Measurements from ENCODE around the gene PADI3. TPM values are rescaled to one million over a fixed set of nuclear protein-coding genes. Genes with fewer than 3 reads are reported as not detected.

Gene PADI3
- total and polyA plus RNA-seq, 2 donors (not counting 3 experiments of a cell fraction or from before 2014, with no cell fraction given): not detected

DNA sequence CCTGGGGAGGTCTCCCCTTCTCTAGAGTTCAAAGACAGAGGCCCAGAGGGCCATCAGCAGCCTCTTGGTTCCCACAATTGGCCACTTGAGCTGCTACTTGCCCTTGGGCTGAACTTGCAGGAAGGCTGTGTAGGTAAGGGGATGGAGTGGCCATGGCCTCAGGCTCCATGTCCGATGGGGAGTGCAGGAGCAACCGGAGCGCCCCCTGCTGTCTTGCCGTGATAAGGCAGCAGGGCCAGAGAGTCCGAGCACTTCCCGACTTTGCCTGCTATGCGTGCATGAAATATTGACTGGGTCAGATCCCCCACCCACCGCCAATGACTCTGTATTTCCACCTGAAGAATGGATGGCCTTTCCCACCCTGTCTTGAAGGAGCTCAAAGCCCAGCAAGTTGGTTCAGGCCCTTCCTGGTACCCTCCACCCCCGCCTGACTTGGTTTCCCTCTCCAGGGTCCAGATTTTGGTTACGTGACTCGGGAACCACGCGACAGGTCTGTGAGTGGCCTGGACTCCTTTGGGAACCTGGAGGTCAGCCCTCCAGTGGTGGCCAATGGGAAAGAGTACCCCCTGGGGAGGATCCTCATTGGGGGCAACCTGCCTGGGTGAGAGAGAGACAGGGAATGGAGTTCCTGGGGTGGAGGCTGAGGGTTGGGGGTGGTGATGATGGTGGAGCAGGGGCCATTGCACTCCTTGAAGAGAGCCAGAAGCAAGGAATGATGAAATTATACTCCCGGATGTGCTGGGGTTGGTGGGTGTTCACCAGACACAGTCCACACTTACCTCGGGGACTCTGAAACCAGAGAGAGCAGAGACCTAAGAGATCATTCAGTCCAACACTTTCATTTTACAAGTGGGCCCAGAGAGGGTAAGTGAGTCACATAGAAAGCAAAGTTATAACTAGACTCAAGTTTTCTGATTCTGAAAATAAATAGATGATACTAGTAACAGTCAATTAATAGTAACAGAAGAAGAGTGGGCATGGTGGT lies 25.6 kb downstream of the PADI3 start:
- Histone ChIP-seq H3K4me2 (ENCODE audit: insufficient read depth, low read length) (no peak overlapping the region), H3K9me3 (replicated peaks; ENCODE audit: control insufficient read depth, insufficient read depth, low read length) (no peaks in the 10 kb centered on the region), H4K20me1 (replicated peaks; ENCODE audit: control insufficient read depth, extremely low read depth, insufficient read depth, low read length) (no peaks in the 10 kb centered on the region), H3K27ac (ENCODE audit: insufficient read depth, low read depth, low read length) (no peak overlapping the region), H2AFZ (ENCODE audit: low read depth, low read length) (no peak overlapping the region), H3K27me3 (ENCODE audit: control insufficient read depth in 2 of 2, insufficient read depth in 2 of 2, low read length in 2 of 2) (no peaks in the 10 kb centered on the region), H3K4me3 (replicated peaks in 1 of 3; ENCODE audit: insufficient read depth in 1 of 3, low read depth in 1 of 3, low read length in 3 of 3) (no peak overlapping the region), H3K36me3 (ENCODE audit: control insufficient read depth in 2 of 2, extremely low read depth in 1 of 2, insufficient read depth in 2 of 2, low read length in 2 of 2) (no peaks in the 10 kb centered on the region), H3K4me1 (ENCODE audit: control insufficient read depth, extremely low read depth, insufficient read depth, low read length) (no peaks in the 10 kb centered on the region), H3K79me2 (ENCODE audit: control insufficient read depth, insufficient read depth, low read length) (no peaks in the 10 kb centered on the region), H3K9me1 (replicated peaks; ENCODE audit: control insufficient read depth, extremely low read depth, insufficient read depth, low read length) (no peaks in the 10 kb centered on the region), H3K9ac (replicated peaks; ENCODE audit: extremely low read depth, insufficient read depth, low read length) (no peak overlapping the region)
- peak; percentile 36 for DNase-seq (ENCODE audit: low read depth, low spot score)
- dilution Hi-C loops (cut with MboI; ENCODE audit: extremely low pct_ligation_motif_present, low sequenced_read_pairs): no loop called here
- FAIRE-seq: peak; percentile 81
- TF ChIP-seq, protein P1, sequence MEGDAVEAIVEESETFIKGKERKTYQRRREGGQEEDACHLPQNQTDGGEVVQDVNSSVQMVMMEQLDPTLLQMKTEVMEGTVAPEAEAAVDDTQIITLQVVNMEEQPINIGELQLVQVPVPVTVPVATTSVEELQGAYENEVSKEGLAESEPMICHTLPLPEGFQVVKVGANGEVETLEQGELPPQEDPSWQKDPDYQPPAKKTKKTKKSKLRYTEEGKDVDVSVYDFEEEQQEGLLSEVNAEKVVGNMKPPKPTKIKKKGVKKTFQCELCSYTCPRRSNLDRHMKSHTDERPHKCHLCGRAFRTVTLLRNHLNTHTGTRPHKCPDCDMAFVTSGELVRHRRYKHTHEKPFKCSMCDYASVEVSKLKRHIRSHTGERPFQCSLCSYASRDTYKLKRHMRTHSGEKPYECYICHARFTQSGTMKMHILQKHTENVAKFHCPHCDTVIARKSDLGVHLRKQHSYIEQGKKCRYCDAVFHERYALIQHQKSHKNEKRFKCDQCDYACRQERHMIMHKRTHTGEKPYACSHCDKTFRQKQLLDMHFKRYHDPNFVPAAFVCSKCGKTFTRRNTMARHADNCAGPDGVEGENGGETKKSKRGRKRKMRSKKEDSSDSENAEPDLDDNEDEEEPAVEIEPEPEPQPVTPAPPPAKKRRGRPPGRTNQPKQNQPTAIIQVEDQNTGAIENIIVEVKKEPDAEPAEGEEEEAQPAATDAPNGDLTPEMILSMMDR (IDR thresholded peaks at IDR 0.05; ENCODE audit: extremely low read depth in 1 of 2, insufficient read depth in 1 of 2, low read depth in 1 of 2, low read length in 2 of 2): peak; percentile 72 to 91
- TF ChIP-seq JUN (IDR thresholded peaks at IDR 0.05; ENCODE audit: borderline replicate concordance, insufficient read depth, insufficient read length, low read depth): no peak
- CTCF ChIA-PET: interaction anchor here (0.7 to 4.8 kb wide), 19 partner anchors 12 to 216 kb away, joined by 3 to 31 read pairs (median 5); no protein-coding TSS in a partner anchor
- POLR2A ChIA-PET: no interaction called here
- no TSS peak for BruUV-seq (replicated peaks)
- intact Hi-C loops (cut with micrococcal nuclease): loop anchor here (1.0 to 2.0 kb wide), 5 partner anchors 24 to 215 kb away; no protein-coding TSS in a partner anchor

DNA sequence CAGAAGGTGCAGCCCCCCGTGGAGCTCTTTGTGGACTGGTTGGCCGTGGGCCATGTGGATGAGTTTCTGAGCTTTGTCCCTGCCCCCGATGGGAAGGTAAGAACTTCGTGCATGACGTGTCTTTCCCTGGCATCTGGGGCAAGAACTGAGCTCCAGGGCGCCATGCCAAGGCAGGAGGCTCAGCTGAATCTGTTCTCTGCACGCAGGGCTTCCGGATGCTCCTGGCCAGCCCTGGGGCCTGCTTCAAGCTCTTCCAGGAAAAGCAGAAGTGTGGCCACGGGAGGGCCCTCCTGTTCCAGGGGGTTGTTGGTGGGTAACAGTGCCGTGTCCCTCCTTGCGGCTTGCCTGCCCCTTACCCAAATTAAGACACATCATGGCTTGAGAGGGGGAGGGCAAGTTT lies 27.7 kb downstream of the PADI3 start:
- Histone ChIP-seq H3K9me3 (replicated peaks; ENCODE audit: control insufficient read depth, insufficient read depth, low read length) (no peaks in the 10 kb centered on the region), H3K36me3 (ENCODE audit: control insufficient read depth in 2 of 2, extremely low read depth in 1 of 2, insufficient read depth in 2 of 2, low read length in 2 of 2) (no peaks in the 10 kb centered on the region), H3K27ac (ENCODE audit: insufficient read depth, low read depth, low read length) (no peak overlapping the region), H3K4me3 (replicated peaks in 1 of 3; ENCODE audit: insufficient read depth in 1 of 3, low read depth in 1 of 3, low read length in 3 of 3) (no peak overlapping the region), H4K20me1 (replicated peaks; ENCODE audit: control insufficient read depth, extremely low read depth, insufficient read depth, low read length) (no peaks in the 10 kb centered on the region), H3K79me2 (ENCODE audit: control insufficient read depth, insufficient read depth, low read length) (no peaks in the 10 kb centered on the region), H3K9me1 (replicated peaks; ENCODE audit: control insufficient read depth, extremely low read depth, insufficient read depth, low read length) (no peaks in the 10 kb centered on the region), H3K4me1 (ENCODE audit: control insufficient read depth, extremely low read depth, insufficient read depth, low read length) (no peaks in the 10 kb centered on the region), H3K27me3 (ENCODE audit: control insufficient read depth in 2 of 2, insufficient read depth in 2 of 2, low read length in 2 of 2) (no peaks in the 10 kb centered on the region), H2AFZ (ENCODE audit: low read depth, low read length) (no peak overlapping the region), H3K4me2 (ENCODE audit: insufficient read depth, low read length) (no peak overlapping the region), H3K9ac (replicated peaks; ENCODE audit: extremely low read depth, insufficient read depth, low read length) (no peak overlapping the region)
- no peak for FAIRE-seq
- CTCF ChIA-PET: interaction anchor here (0.7 to 1.9 kb wide), 6 partner anchors 10 to 218 kb away, joined by 3 to 12 read pairs (median 4); no protein-coding TSS in a partner anchor
- dilution Hi-C loops (cut with MboI; ENCODE audit: extremely low pct_ligation_motif_present, low sequenced_read_pairs): no loop called here
- POLR2A ChIA-PET: no interaction called here
- no peak for TF ChIP-seq FOS (IDR thresholded peaks at IDR 0.05; ENCODE audit: borderline replicate concordance, insufficient read depth, low read length)
- no peak for TF ChIP-seq EZH2 (IDR thresholded peaks at IDR 0.05; ENCODE audit: borderline replicate concordance, low read depth, low read length, severe bottlenecking)
- TF ChIP-seq, protein P1 (IDR thresholded peaks at IDR 0.05; ENCODE audit: extremely low read depth in 1 of 2, insufficient read depth in 1 of 2, low read depth in 1 of 2, low read length in 2 of 2): no peak
- TF ChIP-seq POLR2A (IDR thresholded peaks at IDR 0.05; ENCODE audit: low read depth, low read length): no peak
- TF ChIP-seq POLR2AphosphoS5 (IDR thresholded peaks at IDR 0.05; ENCODE audit: insufficient read depth, low read depth, low read length): no peak
- no peak for TF ChIP-seq GATA2 (IDR thresholded peaks at IDR 0.05; ENCODE audit: insufficient read depth, insufficient read length, low read depth, low read length)
- DNase-seq (ENCODE audit: low read depth, low spot score): no peak
- intact Hi-C loops (cut with micrococcal nuclease): no loop called here
- no TSS peak for BruUV-seq (replicated peaks)

All from endothelial cell of umbilical vein (primary cell).